H1 (cell line): Measurements from ENCODE around the gene NLRC3.

ENCODE experiments used
- CTCF ChIP-seq, 3 experiments: IDR thresholded peaks; 1 replicate in 2 of 3; 2 replicates in 1 of 3; pipeline versions ENCODE4 v1.5.1 to v1.6.1; 2011; ENCODE audit warnings: low read length in 3 of 3, mild to moderate bottlenecking in 3 of 3, inconsistent platforms in 2 of 3, low read depth in 1 of 3, moderate library complexity in 1 of 3; ENCODE audit not compliant: insufficient read depth in 1 of 3; ENCODE audit errors: control extremely low read depth in 1 of 3
- POLR2AphosphoS5 ChIP-seq: IDR thresholded peaks from 2 replicates; pipeline ENCODE4 v1.6.1; 2011; ENCODE audit warnings: low read depth, low read length

GRCh38 chr16:3541527-3542155, 35.6 kb downstream of the NLRC3 start:
- TF ChIP-seq CTCF (IDR thresholded peaks at IDR 0.05; ENCODE audit: control extremely low read depth in 1 of 3, insufficient read depth in 1 of 3, low read depth in 1 of 3, low read length in 3 of 3) (peak in 1 of 3 experiments; percentile 16; a peak in 1 of 4 replicates), POLR2AphosphoS5 (no peak)
